ENCODE data around the gene C1orf210. TPM values are rescaled to one million over a fixed set of nuclear protein-coding genes. Genes with fewer than 3 reads are reported as not detected.

Gene C1orf210
- total RNA-seq, 1 donor from 2014 or later: not detected

GRCh38 chr1:43312212-43312623 lies 26.8 kb upstream of the C1orf210 start:
- DNase-seq: no peak

GRCh38 chr1:43311521-43311920 lies 26.1 kb upstream of the C1orf210 start:
- no peak for DNase-seq

GRCh38 chr1:43309405-43310025 lies 24.1 kb upstream of the C1orf210 start:
- DNase-seq: no peak

GRCh38 chr1:43308635-43309404 lies 23.4 kb upstream of the C1orf210 start:
- no peak for DNase-seq

GRCh38 chr1:43307458-43308158 lies 22.2 kb upstream of the C1orf210 start:
- DNase-seq: no peak

GRCh38 chr1:43306688-43307457 lies 21.5 kb upstream of the C1orf210 start:
- no peak for DNase-seq

- no peak for DNase-seq
Measured at GRCh38 chr1:43305926-43306687, 20.7 kb upstream of the C1orf210 start.

GRCh38 chr1:43305461-43305860 lies 20.1 kb upstream of the C1orf210 start:
- DNase-seq: no peak

- DNase-seq: no peak
Measured at GRCh38 chr1:43304771-43305300, 19.5 kb upstream of the C1orf210 start.

- DNase-seq: peak; percentile 44
Measured at GRCh38 chr1:43304314-43304681, 18.9 kb upstream of the C1orf210 start.

- DNase-seq: peak; percentile 42
Measured at GRCh38 chr1:43303471-43304313, 18.3 kb upstream of the C1orf210 start.

- DNase-seq: peak; percentile 51
Measured at GRCh38 chr1:43302721-43303470, 17.5 kb upstream of the C1orf210 start.

GRCh38 chr1:43302201-43302600 lies 16.8 kb upstream of the C1orf210 start:
- peak; percentile 29 for DNase-seq

- DNase-seq: peak; percentile 92
Measured at GRCh38 chr1:43300378-43301094, 15.2 kb upstream of the C1orf210 start, which contains the start of gene TIE1. Gene TIE1 (plus strand): TSS chr1:43300982. CDS start chr1:43301072, 90 bp downstream.

- peak; percentile 24 for DNase-seq
Measured at GRCh38 chr1:43299101-43299500, 13.7 kb upstream of the C1orf210 start.

GRCh38 chr1:43298055-43298454 lies 12.7 kb upstream of the C1orf210 start:
- no peak for DNase-seq

GRCh38 chr1:43296207-43296606 lies 10.8 kb upstream of the C1orf210 start:
- DNase-seq: no peak

GRCh38 chr1:43294761-43295160 lies 9.4 kb upstream of the C1orf210 start:
- peak; percentile 73 for DNase-seq
